ENCODE measurements around the gene MARCHF10. TPM values are rescaled to one million over a fixed set of nuclear protein-coding genes. Genes with fewer than 3 reads are reported as not detected.

The MARCHF10 gene
- total RNA-seq, 1 experiment from 2014 or later: not detected

GRCh38 chr17:62658136-62658920 is 149.8 kb downstream of the MARCHF10 start:
- Histone ChIP-seq H2AFZ (ENCODE audit: low read depth, low read length, poor library complexity, severe bottlenecking) (no peak overlapping the region), H3K4me2 (ENCODE audit: low read length) (no peak overlapping the region), H3K79me2 (ENCODE audit: insufficient read depth, low read length) (no peaks in the 10 kb centered on the region), H3K27ac (ENCODE audit: low read depth, low read length) (no peak overlapping the region), H3K9me3 (ENCODE audit: control insufficient read depth in 1 of 2, insufficient read depth in 1 of 2, low read depth in 1 of 2, low read length in 2 of 2) (peaks cover 10 to 12% of the 10 kb centered on the region in 2 experiments; a peak in 3 of 4 replicates), H3K9ac (ENCODE audit: low read length) (no peak overlapping the region), H3K36me3 (ENCODE audit: control insufficient read depth in 1 of 2, insufficient read depth in 2 of 2, low read length in 2 of 2) (no peaks in the 10 kb centered on the region), H3K4me1 (ENCODE audit: control insufficient read depth in 1 of 2, insufficient read depth in 2 of 2, low read length in 2 of 2) (peaks cover 0 to 1% of the 10 kb centered on the region in 2 experiments; a peak in 1 of 4 replicates), H4K20me1 (ENCODE audit: insufficient read depth) (no peaks in the 10 kb centered on the region), H3K9me2 (ENCODE audit: insufficient read depth) (no peaks in the 10 kb centered on the region), H3K4me3 (replicated peaks in 1 of 2; ENCODE audit: low read depth in 1 of 2, low read length in 2 of 2) (no peak overlapping the region), H3K27me3 (ENCODE audit: insufficient read depth, low read length) (no peaks in the 10 kb centered on the region)
- ATAC-seq: no peak
- ChIA-PET POLR2A (no interaction called here), CTCF (no interaction called here), RAD21 (ENCODE audit: low non-redundant PET in 1 of 2, low total read pairs in 2 of 2, uncharacterized antibody in 2 of 2, unreplicated experiment in 2 of 2) (interaction anchor here in 1 of 2 experiments (0.6 kb wide), 1 partner anchor 116 kb away, joined by 5 read pairs; no protein-coding TSS in a partner anchor)
- no peak for DNase-seq (ENCODE audit: low read depth, low spot score)
- no peak for TF ChIP-seq RAD21 (IDR thresholded peaks at IDR 0.05; ENCODE audit: low read depth)
- no peak for TF ChIP-seq SP1 (IDR thresholded peaks at IDR 0.05; ENCODE audit: low read depth)
- TF ChIP-seq TCF7L2 (IDR thresholded peaks at IDR 0.05; ENCODE audit: borderline replicate concordance, extremely low read depth, insufficient read depth, insufficient read length): no peak
- TF ChIP-seq EZH2phosphoT487 (IDR thresholded peaks at IDR 0.05; ENCODE audit: borderline replicate concordance): no peak
- no peak for TF ChIP-seq ZFX (IDR thresholded peaks at IDR 0.05)
- TF ChIP-seq JUND (IDR thresholded peaks at IDR 0.05): no peak
- no peak for TF ChIP-seq POLR2AphosphoS5 (IDR thresholded peaks at IDR 0.05; ENCODE audit: low read depth, low read length)
- TF ChIP-seq MAX (IDR thresholded peaks at IDR 0.05): no peak
- TF ChIP-seq SIN3A (IDR thresholded peaks at IDR 0.05; ENCODE audit: low read depth): no peak
- TF ChIP-seq CEBPB (IDR thresholded peaks at IDR 0.05; ENCODE audit: low read depth): no peak
- no peak for TF ChIP-seq SRF (IDR thresholded peaks at IDR 0.05; ENCODE audit: low read depth)
- TF ChIP-seq POLR2A (IDR thresholded peaks at IDR 0.05; ENCODE audit: borderline replicate concordance, extremely low read depth, insufficient read depth, insufficient read length): no peak
- no peak for TF ChIP-seq YY1 (IDR thresholded peaks at IDR 0.05; ENCODE audit: extremely low read depth, insufficient replicate concordance, low read depth, low read length)
- intact Hi-C loops (cut with micrococcal nuclease): no loop called here
- BruUV-seq (replicated peaks): no TSS peak
